ENCODE data around the gene MAP4K4. TPM values are rescaled to one million over a fixed set of nuclear protein-coding genes. Genes with fewer than 3 reads are reported as not detected.

MAP4K4 gene
- total and polyA plus RNA-seq, 4 donors, result 19.7 to 91.7 (median 54.0) TPM

- no peak for DNase-seq
- no peak overlapping the region for H3K4me3 ChIP-seq
- peaks cover 13 to 48% (median 21%) of the 10 kb centered on the region in 5 donors for H3K4me1 ChIP-seq (ENCODE audit: control insufficient read depth in 5 of 5, insufficient read depth in 5 of 5, low read length in 5 of 5)
- no peak overlapping the region for H3K27ac ChIP-seq (ENCODE audit: low read depth in 1 of 2, low read length in 1 of 2)
- no peak for ATAC-seq (ENCODE audit: insufficient read depth, low FRiP score)
- 97 to 99% methylated on average over 3 of the region's 3 CpGs for WGBS, 2 donors
- no peaks in the 10 kb centered on the region for H3K9me3 ChIP-seq (ENCODE audit: control insufficient read depth in 4 of 4, insufficient read depth in 3 of 4, low read length in 3 of 4)
- no peaks in the 10 kb centered on the region for H3K27me3 ChIP-seq (ENCODE audit: control insufficient read depth in 3 of 3, insufficient read depth in 3 of 3, low read length in 2 of 3)
- H3K9ac ChIP-seq (ENCODE audit: insufficient read depth in 1 of 2, low read length in 2 of 2), result no peak overlapping the region
- H3K36me3 ChIP-seq (ENCODE audit: control insufficient read depth in 4 of 4, insufficient read depth in 4 of 4, low read length in 4 of 4), result no peaks in the 10 kb centered on the region
- no peak for TF ChIP-seq CTCF (IDR thresholded peaks at IDR 0.05; ENCODE audit: control extremely low read depth, extremely low read depth)
These were observed 117.6 kb downstream of the MAP4K4 start for GRCh38 chr2:101815154-101815553.

GRCh38 chr2:101815739-101816391 is 118.4 kb downstream of the MAP4K4 start:
- no peaks in the 10 kb centered on the region for H3K36me3 ChIP-seq (ENCODE audit: control insufficient read depth in 4 of 4, insufficient read depth in 4 of 4, low read length in 4 of 4)
- no peaks in the 10 kb centered on the region for H3K27me3 ChIP-seq (ENCODE audit: control insufficient read depth in 3 of 3, insufficient read depth in 3 of 3, low read length in 2 of 3)
- 79 to 90% methylated on average over 14 of the region's 14 CpGs for WGBS, 2 donors
- ATAC-seq (ENCODE audit: insufficient read depth, low FRiP score) (no peak), DNase-seq (peak in 1 of 3 donors; percentile 41)
- peaks cover 13 to 53% (median 29%) of the 10 kb centered on the region in 5 donors for H3K4me1 ChIP-seq (ENCODE audit: control insufficient read depth in 5 of 5, insufficient read depth in 5 of 5, low read length in 5 of 5)
- no peaks in the 10 kb centered on the region for H3K9me3 ChIP-seq (ENCODE audit: control insufficient read depth in 4 of 4, insufficient read depth in 3 of 4, low read length in 3 of 4)
- H3K9ac ChIP-seq (ENCODE audit: insufficient read depth in 1 of 2, low read length in 2 of 2), result no peak overlapping the region
- TF ChIP-seq CTCF (IDR thresholded peaks at IDR 0.05; ENCODE audit: control extremely low read depth, extremely low read depth), result no peak
- H3K27ac ChIP-seq (ENCODE audit: low read depth in 1 of 2, low read length in 1 of 2), result no peak overlapping the region
- H3K4me3 ChIP-seq, result no peak overlapping the region

GRCh38 chr2:101816598-101816997 is 119.1 kb downstream of the MAP4K4 start:
- DNase-seq, result no peak
- H3K27ac ChIP-seq (ENCODE audit: low read depth in 1 of 2, low read length in 1 of 2), result no peak overlapping the region
- peaks cover 13 to 53% (median 33%) of the 10 kb centered on the region in 5 donors for H3K4me1 ChIP-seq (ENCODE audit: control insufficient read depth in 5 of 5, insufficient read depth in 5 of 5, low read length in 5 of 5)
- no peak overlapping the region for H3K4me3 ChIP-seq
- H3K9ac ChIP-seq (ENCODE audit: insufficient read depth in 1 of 2, low read length in 2 of 2), result no peak overlapping the region
- no peaks in the 10 kb centered on the region for H3K9me3 ChIP-seq (ENCODE audit: control insufficient read depth in 4 of 4, insufficient read depth in 3 of 4, low read length in 3 of 4)
- H3K27me3 ChIP-seq (ENCODE audit: control insufficient read depth in 3 of 3, insufficient read depth in 3 of 3, low read length in 2 of 3), result no peaks in the 10 kb centered on the region
- WGBS, 2 donors, result 79 to 91% methylated on average over 4 of the region's 4 CpGs
- H3K36me3 ChIP-seq (ENCODE audit: control insufficient read depth in 4 of 4, insufficient read depth in 4 of 4, low read length in 4 of 4), result no peaks in the 10 kb centered on the region
- TF ChIP-seq CTCF (IDR thresholded peaks at IDR 0.05; ENCODE audit: control extremely low read depth, extremely low read depth), result no peak
- ATAC-seq (ENCODE audit: insufficient read depth, low FRiP score), result no peak

- H3K27me3 ChIP-seq (ENCODE audit: control insufficient read depth in 3 of 3, insufficient read depth in 3 of 3, low read length in 2 of 3), result no peaks in the 10 kb centered on the region
These were observed 120.0 kb downstream of the MAP4K4 start for GRCh38 chr2:101817481-101817880.

More at GRCh38 chr2:101817481-101817880, 120.0 kb downstream of the MAP4K4 start:
- DNase-seq (no peak), ATAC-seq (ENCODE audit: insufficient read depth, low FRiP score) (no peak)
- no peak for TF ChIP-seq CTCF (IDR thresholded peaks at IDR 0.05; ENCODE audit: control extremely low read depth, extremely low read depth)
- Histone ChIP-seq H3K9ac (ENCODE audit: insufficient read depth in 1 of 2, low read length in 2 of 2) (no peak overlapping the region), H3K4me3 (no peak overlapping the region), H3K36me3 (ENCODE audit: control insufficient read depth in 4 of 4, insufficient read depth in 4 of 4, low read length in 4 of 4) (no peaks in the 10 kb centered on the region), H3K4me1 (ENCODE audit: control insufficient read depth in 5 of 5, insufficient read depth in 5 of 5, low read length in 5 of 5) (peaks cover 13 to 53% (median 33%) of the 10 kb centered on the region in 5 donors), H3K9me3 (ENCODE audit: control insufficient read depth in 4 of 4, insufficient read depth in 3 of 4, low read length in 3 of 4) (no peaks in the 10 kb centered on the region), H3K27ac (ENCODE audit: low read depth in 1 of 2, low read length in 1 of 2) (no peak overlapping the region)
- 96% methylated on average over 6 of the region's 6 CpGs for WGBS, 2 donors

All from lung (tissue), 12 donors.